ENCODE measurements around the gene GSK3B.

Gene GSK3B

GRCh38 chr3:120098710-120099109 lies 4.5 kb upstream of the GSK3B start:
- no peak for FAIRE-seq
- DNase-seq (ENCODE audit: low spot score) = no peak

GRCh38 chr3:120095979-120096426 lies 1.8 kb upstream of the GSK3B start:
- no peak for FAIRE-seq
- DNase-seq (ENCODE audit: low spot score) = no peak

- peak; percentile 81 for DNase-seq (ENCODE audit: low spot score)
- FAIRE-seq = peak; percentile 49
These were observed 1.2 kb upstream of the GSK3B start for GRCh38 chr3:120095226-120095978.

GRCh38 chr3:120094776-120095225 lies 554 bp upstream of the GSK3B start:
- FAIRE-seq (peak; percentile 96), DNase-seq (ENCODE audit: low spot score) (peak; percentile 99)

GRCh38 chr3:120093119-120093910 lies 932 bp downstream of the GSK3B start:
- DNase-seq (ENCODE audit: low spot score) (no peak), FAIRE-seq (no peak)

GRCh38 chr3:120092474-120092873 lies 1.8 kb downstream of the GSK3B start:
- no peak for DNase-seq (ENCODE audit: low spot score)
- peak; percentile 22 for FAIRE-seq

GRCh38 chr3:120090422-120090821 lies 3.8 kb downstream of the GSK3B start:
- FAIRE-seq (no peak), DNase-seq (ENCODE audit: low spot score) (no peak)

- DNase-seq (ENCODE audit: low spot score) (no peak), FAIRE-seq (no peak)
These were observed 5.2 kb downstream of the GSK3B start for GRCh38 chr3:120089089-120089488.

- FAIRE-seq (no peak), DNase-seq (ENCODE audit: low spot score) (no peak)
These were observed 5.6 kb downstream of the GSK3B start for GRCh38 chr3:120088622-120089021.

GRCh38 chr3:120081719-120082118 lies 12.5 kb downstream of the GSK3B start:
- DNase-seq (ENCODE audit: low spot score) (no peak), FAIRE-seq (no peak)

GRCh38 chr3:120080836-120081235 lies 13.4 kb downstream of the GSK3B start:
- no peak for DNase-seq (ENCODE audit: low spot score)
- no peak for FAIRE-seq

- DNase-seq (ENCODE audit: low spot score) (no peak), FAIRE-seq (no peak)
These were observed 16.5 kb downstream of the GSK3B start for GRCh38 chr3:120077731-120078130.

- no peak for FAIRE-seq
- no peak for DNase-seq (ENCODE audit: low spot score)
These were observed 21.3 kb downstream of the GSK3B start for GRCh38 chr3:120072867-120073525.

GRCh38 chr3:120071259-120071658 lies 23.0 kb downstream of the GSK3B start:
- no peak for DNase-seq (ENCODE audit: low spot score)

GRCh38 chr3:120070263-120070981 lies 23.8 kb downstream of the GSK3B start:
- FAIRE-seq (no peak), DNase-seq (ENCODE audit: low spot score) (no peak)

More at GRCh38 chr3:120071259-120071658, 23.0 kb downstream of the GSK3B start:
- FAIRE-seq = no peak

GRCh38 chr3:120067083-120067482 lies 27.2 kb downstream of the GSK3B start:
- FAIRE-seq (no peak), DNase-seq (ENCODE audit: low spot score) (no peak)

- DNase-seq (ENCODE audit: low spot score) = no peak
- no peak for FAIRE-seq
These were observed 27.6 kb downstream of the GSK3B start for GRCh38 chr3:120066634-120067033.

GRCh38 chr3:120064641-120065040 lies 29.6 kb downstream of the GSK3B start:
- FAIRE-seq = no peak
- DNase-seq (ENCODE audit: low spot score) = no peak

- DNase-seq (ENCODE audit: low spot score) (no peak), FAIRE-seq (no peak)
These were observed 31.8 kb downstream of the GSK3B start for GRCh38 chr3:120062474-120062873.

- DNase-seq (ENCODE audit: low spot score) (no peak), FAIRE-seq (no peak)
These were observed 35.0 kb downstream of the GSK3B start for GRCh38 chr3:120059081-120059864.
